Muscle of arm (tissue), 12 donors: ENCODE measurements around the gene TOMM7. TPM values are rescaled to one million over a fixed set of nuclear protein-coding genes. Genes with fewer than 3 reads are reported as not detected.
A peak's percentile ranks its signal among the peaks of the same experiment; 100 is the strongest.
"Not testable (repeated sequence)": the region's sequence is repeated elsewhere in the genome, so short reads cannot be mapped to it uniquely, and the experiment has no call there.

Experiments
- DNase-seq: peaks from one replicate; pipeline ENCODE4 v3.0.0-alpha.2; 2013
- polyA plus RNA-seq, 12 donors: library from polyadenylated mRNA; unstranded; fragments of 120-200 nt; gene quantifications; one replicate each; pipeline ENCODE4 v1.2.1, GENCODE V29; 2013; ENCODE audit not compliant: insufficient read length in 12 of 12

TOMM7 gene
- polyA plus RNA-seq, 12 donors: 298 to 843 (median 749) TPM; not detected in 1

DNA sequence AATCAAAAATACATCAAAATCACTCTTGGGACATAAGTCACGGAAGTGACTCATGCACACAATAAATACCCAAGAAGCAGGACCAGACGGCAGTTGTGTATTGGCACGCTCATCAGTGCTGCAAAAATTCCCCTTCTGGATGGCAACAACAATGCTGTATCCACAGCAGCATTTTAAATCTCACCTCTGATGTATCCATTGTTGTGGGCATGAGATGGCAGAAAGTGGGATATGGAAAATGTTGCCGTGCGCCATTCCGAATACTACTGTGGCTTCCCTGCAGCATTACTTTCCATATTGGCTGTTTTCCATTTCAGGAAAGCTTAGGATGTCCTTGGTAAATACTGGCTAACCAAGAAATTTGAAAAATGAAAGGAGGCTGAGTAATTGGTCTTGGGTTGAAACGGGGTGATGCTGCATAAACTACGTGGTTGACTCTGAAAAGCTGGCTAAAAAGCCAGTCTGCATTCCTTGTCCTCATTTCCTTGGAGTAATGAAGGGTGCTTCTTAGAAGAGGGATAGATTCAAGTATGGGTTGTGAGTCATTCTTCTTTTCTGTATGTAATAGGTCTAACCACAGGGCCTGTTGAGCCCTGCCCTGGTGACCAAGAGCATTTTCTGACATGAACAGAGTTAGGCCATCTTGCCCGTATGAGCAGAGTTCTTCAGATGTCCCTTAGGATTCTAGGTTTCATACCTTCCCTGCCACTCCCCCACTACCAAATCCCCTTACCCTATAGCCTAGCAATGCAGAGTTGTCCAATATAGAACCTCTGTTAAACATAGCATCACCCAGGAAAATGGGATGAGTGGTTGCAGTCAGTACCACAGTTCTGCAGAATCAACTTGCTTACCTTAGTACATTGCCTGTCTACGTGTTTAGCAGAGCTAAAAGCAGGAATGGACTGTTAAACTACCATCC, 36.3 kb upstream of the TOMM7 start:
- no peak for DNase-seq

DNA sequence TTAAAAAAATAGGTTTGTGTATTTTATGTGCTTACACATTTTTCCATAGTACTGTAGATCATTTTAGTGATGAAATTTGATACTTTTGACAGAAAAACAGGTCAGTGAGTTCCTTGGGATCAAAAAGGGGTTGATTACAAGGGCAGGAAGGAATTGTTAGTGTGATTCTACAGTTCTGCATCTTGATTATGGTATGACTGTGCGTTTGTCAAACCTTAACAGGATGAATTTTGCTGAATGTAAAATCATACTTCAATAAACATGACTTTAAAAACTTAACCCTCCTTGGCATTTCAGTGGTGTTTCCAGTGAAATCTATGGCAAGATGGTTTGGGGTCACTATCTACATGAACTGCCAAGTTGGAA, 35.6 kb upstream of the TOMM7 start:
- no peak for DNase-seq

- no peak for DNase-seq
Measured at GRCh38 chr7:22856416-22856815, 33.8 kb upstream of the TOMM7 start.

- no peak for DNase-seq
Measured at GRCh38 chr7:22855049-22855392, 32.4 kb upstream of the TOMM7 start.

DNA sequence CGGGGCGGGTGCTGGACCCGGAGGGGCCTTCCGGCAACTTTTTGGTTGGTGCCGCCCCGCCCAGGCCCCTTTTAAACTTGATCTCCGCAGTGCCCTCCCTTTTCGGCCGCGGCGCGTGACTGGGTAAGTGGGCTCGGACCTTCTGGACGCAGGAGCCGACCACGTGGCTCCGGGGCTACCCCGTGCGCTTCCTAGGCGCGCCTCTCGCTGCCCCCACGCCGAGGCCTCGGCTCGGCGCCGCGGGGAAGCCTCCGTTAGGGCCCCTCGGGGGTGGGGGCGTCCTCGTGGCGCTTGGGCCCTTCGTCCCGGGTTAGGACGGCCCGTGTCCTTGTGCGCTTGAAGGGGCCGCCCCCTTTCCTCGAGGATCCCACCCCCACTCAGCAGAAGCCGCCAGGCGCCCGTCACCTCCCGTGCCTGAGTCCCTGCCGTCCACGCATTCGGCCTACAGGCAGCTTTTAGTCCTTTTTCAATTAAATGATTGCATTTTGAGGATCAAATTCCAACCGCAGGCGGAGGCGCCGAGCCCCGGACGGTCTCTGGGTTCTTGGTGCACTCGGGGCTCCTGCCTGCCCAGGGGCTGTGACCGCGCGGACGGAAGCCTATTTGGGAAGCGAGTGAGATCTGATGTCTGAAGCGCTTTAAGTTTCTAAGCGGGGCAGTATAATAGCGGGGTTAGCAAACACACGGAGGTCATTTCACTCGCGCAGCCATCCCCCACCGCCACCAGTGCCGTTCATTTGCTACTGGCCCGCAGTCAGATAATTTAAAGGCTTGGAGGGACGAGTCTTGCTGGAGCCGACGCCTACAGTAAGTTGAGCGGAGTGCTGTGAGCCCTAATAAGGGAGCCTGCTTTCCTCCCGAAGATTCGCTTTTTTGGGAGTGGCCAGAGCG, 31.8 kb upstream of the TOMM7 start:
- peak; percentile 85 for DNase-seq

DNA sequence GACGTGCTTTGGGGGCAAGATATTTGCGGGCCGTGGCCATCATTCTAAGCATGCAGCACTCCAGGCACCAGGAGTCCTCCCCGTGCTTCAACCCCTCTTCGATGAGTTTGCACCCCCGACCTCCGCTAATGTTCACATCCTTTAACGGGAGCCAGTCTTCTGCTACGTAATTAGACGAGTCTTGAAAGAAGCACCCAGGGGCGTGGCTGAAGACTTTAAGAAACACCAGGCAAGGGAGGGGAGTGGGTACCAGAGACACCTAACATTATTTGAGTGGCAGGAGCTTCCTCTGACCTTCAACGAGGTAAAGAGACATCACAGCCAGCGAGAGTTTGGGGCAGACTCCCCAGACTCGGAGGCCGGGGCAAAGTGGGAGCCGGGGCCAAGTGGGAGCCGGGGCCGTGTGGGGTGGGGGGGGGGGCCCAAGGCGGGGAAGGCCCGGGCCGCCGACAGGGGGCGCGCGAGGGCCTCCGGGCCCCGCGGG, 31.1 kb upstream of the TOMM7 start:
- no peak for DNase-seq

DNA sequence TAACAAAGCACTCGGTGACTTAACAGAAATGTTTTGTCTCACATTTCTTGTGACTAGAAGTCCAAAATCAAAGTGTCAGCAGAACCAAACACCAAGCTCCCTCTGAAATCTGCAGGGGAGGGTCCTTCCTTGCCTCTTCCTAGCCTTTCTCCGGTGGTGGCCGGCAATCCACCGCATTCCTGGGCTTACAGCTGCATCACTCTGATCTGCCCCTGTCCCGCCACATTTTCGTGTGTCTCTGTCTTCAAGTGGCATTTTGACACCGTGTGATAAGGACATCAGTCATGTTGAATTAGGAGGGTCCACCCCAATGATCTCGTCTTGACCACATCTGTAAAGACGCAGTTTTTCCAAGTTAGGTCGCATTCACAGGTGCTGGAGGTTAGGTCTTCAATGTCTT, 30.5 kb upstream of the TOMM7 start:
- DNase-seq: no peak

GRCh38 chr7:22851145-22851544, 28.5 kb upstream of the TOMM7 start:
- DNase-seq: no peak

- DNase-seq: not testable (repeated sequence)
Measured at GRCh38 chr7:22850394-22850793, 27.7 kb upstream of the TOMM7 start.

- no peak for DNase-seq
Measured at GRCh38 chr7:22849662-22850061, 27.0 kb upstream of the TOMM7 start.

DNA sequence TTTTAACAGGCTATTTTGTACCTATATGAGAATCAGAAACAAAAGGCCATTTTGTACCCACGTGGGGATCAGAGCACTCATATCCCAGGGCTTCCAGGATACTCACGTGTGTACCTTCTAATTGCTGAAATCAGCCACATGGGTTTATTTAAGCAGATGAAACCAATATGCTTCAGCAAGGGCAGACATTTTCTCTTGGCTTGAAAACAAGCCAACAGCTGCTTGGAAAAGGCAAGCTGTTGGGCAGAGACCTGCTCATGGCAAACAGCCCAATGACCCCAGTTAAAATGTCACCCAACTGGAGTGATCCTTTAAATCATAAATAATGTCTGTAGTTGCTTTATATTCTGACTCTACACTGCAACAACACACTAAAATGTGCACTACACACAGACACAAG, 26.5 kb upstream of the TOMM7 start:
- no peak for DNase-seq

- DNase-seq: no peak
Measured at GRCh38 chr7:22846961-22847360, 24.3 kb upstream of the TOMM7 start.

DNA sequence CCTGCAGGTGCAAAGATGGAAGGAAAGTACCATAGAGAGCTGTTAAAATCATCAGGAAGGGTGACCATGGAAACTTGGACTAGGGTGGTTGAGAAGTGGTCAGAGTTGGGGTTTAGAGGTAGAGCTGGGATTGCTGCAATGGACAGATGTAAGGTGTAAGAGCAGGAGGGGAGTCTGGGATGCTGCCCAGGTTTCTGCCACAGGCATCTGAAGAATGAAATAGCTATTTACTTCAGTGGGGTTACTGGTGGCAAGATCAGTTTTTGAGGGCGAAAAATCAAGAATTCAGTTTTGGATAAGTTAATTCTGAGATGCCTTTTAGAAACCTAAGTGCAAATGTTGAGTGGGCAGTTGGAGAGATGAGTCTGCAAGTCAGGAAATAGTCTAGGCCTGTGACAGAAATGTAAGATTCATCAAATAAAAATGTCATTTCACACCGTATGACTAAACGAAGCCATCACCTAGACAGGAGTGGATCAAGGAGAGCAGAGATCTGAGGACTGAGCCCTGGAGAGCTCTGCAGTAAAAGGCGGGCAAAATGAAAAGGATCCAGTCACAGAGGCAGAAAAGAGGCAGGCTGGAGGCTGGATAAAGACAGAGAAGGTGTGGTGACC, 22.7 kb upstream of the TOMM7 start:
- no peak for DNase-seq

DNA sequence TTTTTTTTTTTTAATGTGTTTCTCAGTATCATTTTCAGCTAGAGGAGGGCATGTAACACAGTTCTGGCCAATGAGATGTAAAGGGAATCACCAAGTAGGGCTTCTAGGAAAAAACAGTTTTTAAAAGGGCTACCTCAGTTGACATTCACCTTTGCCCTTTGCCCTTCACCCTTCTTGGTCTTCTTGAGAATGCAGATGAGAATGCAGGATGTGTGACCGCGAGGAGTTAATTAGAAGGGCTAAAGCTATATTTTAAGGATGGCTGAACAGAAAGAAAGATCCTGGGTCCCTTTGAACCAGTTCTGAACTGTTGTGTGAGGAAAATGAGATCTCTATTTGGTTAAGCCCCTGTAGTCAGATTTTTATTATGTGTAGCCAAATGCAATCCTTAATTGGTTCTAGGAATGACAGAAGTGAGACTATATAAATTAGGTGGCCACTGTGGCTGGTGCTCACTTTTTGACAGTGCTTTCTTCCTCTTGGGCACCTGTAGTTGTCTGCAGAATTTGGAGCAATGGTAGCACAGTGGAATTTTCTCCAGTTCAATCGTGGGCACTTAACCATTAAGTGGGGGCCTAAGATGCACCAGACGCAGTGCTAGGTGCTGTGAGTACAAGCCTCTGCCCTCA, 21.1 kb upstream of the TOMM7 start:
- no peak for DNase-seq

- no peak for DNase-seq
Measured at GRCh38 chr7:22842973-22843372, 20.3 kb upstream of the TOMM7 start.

GRCh38 chr7:22842383-22842941, 19.8 kb upstream of the TOMM7 start:
- no peak for DNase-seq

GRCh38 chr7:22841954-22842353, 19.3 kb upstream of the TOMM7 start:
- no peak for DNase-seq

DNA sequence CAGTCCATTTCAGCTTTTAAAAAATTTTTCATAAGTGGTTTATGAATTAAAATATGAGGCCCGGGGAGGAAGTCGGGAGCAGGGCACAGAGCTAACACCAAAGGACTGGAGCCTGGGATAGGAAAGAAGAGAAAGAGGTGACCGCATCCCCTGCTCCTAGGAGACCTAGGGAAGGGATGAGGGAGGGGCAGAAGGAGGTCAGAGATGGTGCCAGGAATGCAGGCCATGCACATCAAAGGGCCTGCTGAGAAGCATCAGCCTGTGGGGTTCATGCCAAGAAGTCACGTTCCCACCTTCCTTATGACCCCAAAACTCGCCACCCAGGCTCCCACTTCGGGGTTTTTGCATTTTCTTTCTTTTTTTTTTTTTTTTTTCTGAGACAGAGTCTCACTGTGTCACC, 14.7 kb upstream of the TOMM7 start:
- DNase-seq: no peak

GRCh38 chr7:22836506-22836905, 13.9 kb upstream of the TOMM7 start:
- not testable (repeated sequence) for DNase-seq

DNA sequence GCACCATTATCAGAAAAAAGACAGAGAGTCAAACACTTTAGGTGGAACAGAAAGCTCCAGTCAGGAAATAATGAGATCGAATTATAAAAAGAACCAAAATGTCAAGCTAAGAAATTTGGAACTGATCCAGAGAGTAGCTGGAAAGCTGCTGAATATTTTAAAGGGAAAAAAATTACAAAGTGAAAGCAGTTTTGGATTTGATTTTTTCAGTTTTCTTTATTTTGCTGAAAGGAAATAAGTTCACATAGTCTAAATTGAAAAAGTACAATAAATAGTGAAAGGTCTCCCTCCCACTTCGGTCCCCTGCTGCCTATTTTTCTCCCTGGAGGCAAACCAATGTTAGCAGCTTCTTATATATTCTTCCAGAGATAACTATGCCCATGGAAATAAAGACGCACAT, 11.3 kb upstream of the TOMM7 start:
- DNase-seq: no peak

DNA sequence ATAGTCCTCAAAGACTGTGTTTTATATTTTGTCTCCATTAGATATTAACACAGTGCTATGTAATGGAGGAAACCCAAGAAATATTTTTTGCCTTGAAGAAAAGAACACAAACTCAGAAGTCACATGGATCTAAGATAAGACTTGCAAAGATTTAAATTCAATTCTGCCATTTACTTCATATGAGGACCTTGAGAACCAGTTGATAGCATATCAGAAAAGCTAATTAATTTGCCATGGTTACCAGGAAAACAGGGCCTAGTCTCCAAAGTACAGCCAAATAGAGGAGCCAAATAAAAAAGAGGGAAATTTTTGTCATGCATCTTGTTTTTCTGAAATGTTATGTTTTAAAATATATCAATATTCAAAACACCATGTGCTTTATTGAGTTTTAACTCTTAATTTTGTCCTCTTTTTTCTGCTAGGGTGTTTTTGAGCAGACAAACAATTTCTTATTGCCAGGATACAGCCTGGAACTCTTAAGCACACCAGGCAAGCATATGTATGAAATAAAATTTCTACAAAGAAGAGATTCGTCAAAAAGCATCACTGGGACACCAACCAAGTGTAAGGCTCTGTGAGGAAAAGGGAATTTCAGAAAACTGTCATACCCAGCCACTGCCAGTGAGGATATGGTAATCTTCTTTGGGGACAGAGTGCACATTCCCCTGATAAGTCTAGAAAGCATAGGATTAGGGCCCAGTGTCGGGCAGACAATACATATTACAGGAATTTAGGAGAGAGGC, 10.6 kb upstream of the TOMM7 start:
- DNase-seq: peak; percentile 15
